HG03469 (cell line): ENCODE results near the gene SLC1A1.

Experiments used
- ATAC-seq: cut with Tn5 transposase; IDR thresholded peaks from one replicate; pipeline ENCODE4 v1.9.1; 2021; ENCODE audit warnings: mild to moderate bottlenecking, moderate library complexity, moderate number of reproducible peaks; ENCODE audit not compliant: unreplicated experiment

SLC1A1 gene

DNA sequence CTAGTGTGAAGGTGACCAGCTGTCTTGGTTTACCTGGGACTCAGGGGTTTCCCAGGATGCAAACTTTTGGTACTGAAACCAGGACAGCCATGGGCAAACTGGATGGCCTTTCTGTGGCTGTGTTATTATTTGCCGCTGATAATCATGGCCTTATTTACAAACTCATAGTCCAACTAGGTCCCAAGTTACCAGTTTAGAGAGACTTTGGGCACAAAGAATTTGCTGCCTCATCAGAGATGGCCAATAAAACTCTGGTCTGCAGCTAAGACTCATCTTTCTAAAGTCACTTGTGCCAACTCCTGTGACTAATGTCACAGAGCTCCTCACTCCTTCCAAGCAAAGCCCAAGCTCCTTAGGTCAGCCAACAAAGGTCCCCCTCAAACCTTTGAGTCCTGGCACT, 124.4 kb downstream of the SLC1A1 start:
- no peak for ATAC-seq

DNA sequence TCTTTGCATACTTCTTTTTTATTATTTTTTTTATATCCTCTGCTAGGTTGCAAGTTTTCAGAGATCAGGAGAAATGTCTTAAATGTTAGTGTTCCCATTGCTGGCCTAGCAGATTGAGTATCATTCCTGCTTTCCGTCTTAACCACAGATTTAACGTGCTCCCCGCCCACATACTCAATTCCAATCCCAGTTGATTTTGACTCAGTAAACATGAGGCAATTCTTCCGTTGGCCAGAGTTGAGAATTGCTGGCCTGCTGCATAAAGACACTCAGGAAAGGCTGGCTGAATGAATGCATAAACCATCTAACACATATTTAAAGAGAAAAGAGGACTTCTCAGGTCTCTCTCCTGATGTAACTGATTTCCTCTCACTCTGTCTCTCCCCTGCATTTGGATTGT, 125.0 kb downstream of the SLC1A1 start:
- ATAC-seq = no peak

DNA sequence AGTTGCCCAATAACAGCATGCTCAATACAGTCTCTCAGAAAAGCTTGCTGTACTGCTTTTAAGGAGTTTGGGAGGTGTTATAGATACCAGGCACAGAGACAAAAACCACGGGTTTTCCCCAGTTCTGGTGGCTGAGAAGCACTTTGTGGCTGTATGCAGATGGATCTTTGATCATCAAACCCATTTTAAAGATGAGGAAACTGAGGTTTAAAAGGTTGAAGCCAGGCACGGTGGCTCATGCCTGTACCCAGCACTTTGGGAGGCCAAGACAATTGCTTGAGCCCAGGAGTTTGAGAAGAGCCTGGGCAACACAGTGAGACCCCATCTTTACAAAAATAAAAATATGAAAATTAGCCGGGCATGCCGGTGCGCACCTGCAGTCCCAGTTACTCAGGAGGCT, 125.5 kb downstream of the SLC1A1 start:
- ATAC-seq = no peak

DNA sequence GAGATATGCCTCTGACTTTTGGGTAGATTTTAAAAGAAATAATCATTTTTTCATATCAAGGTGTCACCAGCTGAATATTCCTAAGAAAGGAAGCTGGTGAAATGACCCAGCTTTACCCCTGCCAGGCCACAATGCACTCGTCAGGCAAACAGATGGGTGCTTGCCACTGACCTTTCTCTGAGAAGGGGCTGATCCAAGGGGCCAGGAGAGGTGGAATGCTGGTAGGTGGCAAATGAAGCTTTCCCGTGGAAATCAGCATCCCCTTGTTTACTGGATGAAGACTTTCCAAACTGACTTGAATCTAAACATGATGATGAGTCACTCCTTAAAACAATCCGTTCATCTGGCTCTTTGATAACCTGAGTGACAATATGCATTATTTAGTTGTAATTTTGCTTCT, 127.5 kb downstream of the SLC1A1 start:
- no peak for ATAC-seq

DNA sequence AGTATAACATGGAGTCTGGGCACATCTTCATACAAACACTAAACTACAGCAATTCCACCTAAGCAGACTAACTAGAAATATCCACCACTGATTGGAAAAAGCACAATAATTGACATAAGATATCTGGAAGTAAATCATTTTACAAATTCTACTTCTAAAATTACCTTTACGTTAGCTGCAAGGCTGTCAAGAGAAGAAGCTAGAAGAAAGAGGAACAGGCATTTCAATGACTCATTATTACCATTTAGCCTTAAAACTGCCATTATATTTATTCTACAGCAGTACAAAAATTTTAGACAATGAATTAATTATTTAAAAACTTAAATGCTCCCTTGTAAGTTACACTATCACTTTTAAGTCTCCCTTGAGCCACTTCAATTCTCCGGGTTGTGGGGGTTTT, 128.4 kb downstream of the SLC1A1 start:
- ATAC-seq = no peak

DNA sequence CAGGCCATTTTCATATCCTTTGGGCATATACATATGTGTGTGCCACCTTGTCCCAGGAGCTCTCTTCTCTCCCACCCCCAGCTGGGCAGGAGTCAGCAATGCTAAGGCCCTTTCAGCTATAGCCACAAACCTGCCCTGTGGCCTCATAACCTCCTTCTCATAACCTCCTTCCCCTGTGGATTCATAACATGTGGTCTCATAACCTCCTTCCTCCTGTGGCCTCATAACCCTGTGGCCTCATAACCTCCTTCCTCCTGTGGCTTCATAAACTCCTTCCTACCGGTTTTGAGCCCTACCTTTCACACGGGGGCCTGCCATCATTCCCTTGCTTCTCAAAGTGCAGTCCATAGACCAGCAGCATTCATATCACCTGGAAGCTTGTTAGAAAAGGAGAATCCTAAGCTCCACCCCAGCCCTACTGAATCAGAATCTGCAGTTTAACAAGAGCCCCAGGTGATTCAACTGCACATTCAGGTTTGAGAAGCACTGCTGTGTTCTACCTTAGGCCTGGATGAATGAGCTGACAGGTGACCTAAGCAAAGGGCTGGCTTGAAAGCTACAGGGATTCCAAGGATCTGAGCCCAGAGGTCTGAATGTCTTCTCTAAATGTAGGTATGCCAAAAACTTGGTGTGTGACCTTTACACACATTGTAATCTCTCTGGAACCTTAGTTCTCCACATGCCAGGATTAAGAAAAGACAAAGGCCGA, 129.9 kb downstream of the SLC1A1 start:
- no peak for ATAC-seq

DNA sequence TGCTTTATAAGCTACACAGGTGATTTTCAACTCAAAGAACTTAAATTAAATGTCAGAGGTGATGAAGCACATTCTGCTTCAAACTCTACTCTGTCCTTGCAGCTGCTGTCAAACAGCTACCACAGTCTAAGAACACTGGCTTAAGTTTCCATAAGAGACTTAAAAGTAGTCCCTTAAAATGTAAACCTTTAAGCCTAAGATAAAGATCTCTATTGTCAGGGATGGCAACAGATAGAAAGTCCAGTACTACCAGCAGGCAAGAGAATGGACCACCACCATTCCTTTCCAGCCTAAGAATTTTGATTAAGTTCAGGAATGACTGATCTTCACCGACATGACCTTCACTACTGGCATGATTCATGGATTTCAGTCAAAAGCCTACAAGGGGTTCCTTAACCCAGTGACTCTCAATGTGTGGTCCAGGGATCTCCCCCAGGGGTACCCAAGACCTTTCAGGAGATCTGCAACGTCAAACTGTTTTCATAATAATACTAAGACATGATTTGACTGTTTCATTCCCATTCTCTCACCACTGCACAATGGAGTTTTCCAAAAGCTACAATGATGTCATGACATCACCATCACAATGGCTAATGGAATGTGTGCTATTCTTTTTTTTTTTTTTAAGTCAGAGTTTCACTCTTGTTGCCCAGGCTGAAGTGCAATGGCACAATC, 130.8 kb downstream of the SLC1A1 start:
- no peak for ATAC-seq

DNA sequence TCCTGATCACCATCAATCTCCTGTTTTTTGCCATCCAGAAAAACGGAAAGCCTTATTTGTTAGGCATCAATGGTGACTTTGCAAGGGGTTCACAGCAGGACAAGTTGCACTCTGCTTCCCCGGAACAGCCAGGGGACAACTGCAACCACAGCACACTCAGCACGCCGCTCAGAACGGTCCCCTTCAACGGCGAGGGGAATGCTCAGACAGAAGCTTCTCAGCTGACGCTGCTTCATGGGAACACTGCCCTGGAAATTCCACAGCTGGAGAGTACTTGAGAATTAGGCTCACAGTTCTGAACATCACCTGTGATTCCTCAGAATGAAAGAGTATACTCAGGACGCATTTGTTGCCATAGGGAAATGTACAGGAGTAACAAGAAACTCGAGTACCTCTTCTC, 131.7 kb downstream of the SLC1A1 start:
- no peak for ATAC-seq

DNA sequence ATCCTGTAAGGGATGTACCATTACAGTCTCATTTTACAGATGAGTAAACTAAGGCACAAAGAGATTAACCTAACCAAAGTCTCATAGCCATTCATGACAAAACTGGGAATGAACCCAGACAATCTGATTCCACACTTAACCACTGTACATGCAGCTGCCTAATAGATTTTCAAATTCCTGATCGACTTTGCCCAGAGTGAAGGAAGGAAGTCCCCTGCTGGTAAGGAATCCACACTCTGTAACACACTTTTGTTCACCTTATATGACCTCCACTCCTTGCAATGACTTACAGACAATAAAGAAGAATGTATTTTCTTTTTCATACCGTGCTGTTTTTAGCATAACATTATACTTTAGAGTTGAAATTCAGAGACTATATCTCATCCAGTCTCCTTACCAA, 140.6 kb downstream of the SLC1A1 start:
- ATAC-seq = no peak
